NCI-H1105 (cell line): Measurements from ENCODE around the gene ZBTB8B.
A peak's percentile ranks its signal among the peaks of the same experiment; 100 is the strongest.
"Not testable (repeated sequence)": the region's sequence is repeated elsewhere in the genome, so short reads cannot be mapped to it uniquely, and the experiment has no call there.

Experiments
- DNase-seq: peaks from one replicate; lab custom pipeline; 2025; lab: John Stamatoyannopoulos, UW

ZBTB8B gene

GRCh38 chr1:32470431-32470830 is 5.6 kb downstream of the ZBTB8B start:
- DNase-seq: no peak

GRCh38 chr1:32470991-32471694 is 6.3 kb downstream of the ZBTB8B start:
- DNase-seq: no peak

- no peak for DNase-seq
Observed at GRCh38 chr1:32471695-32472362, 7.0 kb downstream of the ZBTB8B start.

GRCh38 chr1:32472966-32473365 is 8.1 kb downstream of the ZBTB8B start:
- not testable (repeated sequence) for DNase-seq

- no peak for DNase-seq
Observed at GRCh38 chr1:32474954-32475353, 10.1 kb downstream of the ZBTB8B start.

GRCh38 chr1:32480003-32480402 is 15.1 kb downstream of the ZBTB8B start:
- no peak for DNase-seq

- no peak for DNase-seq
Observed at GRCh38 chr1:32480761-32481160, 15.9 kb downstream of the ZBTB8B start.

- DNase-seq: not testable (repeated sequence)
Observed at GRCh38 chr1:32481788-32482187, 16.9 kb downstream of the ZBTB8B start.

- DNase-seq: no peak
Observed at GRCh38 chr1:32485554-32486255, 20.8 kb downstream of the ZBTB8B start.

- no peak for DNase-seq
Observed at GRCh38 chr1:32486463-32487113, 21.7 kb downstream of the ZBTB8B start.

- DNase-seq: no peak
Observed at GRCh38 chr1:32487182-32487581, 22.3 kb downstream of the ZBTB8B start.

GRCh38 chr1:32489774-32490454 is 25.0 kb downstream of the ZBTB8B start:
- DNase-seq: no peak

GRCh38 chr1:32491386-32491785 is 26.5 kb downstream of the ZBTB8B start:
- no peak for DNase-seq

GRCh38 chr1:32494196-32494595 is 29.3 kb downstream of the ZBTB8B start:
- DNase-seq: no peak

- DNase-seq: no peak
Observed at GRCh38 chr1:32494711-32495337, 30.0 kb downstream of the ZBTB8B start.

- no peak for DNase-seq
Observed at GRCh38 chr1:32496127-32496526, 31.3 kb downstream of the ZBTB8B start.

- no peak for DNase-seq
Observed at GRCh38 chr1:32498751-32499150, 33.9 kb downstream of the ZBTB8B start.

GRCh38 chr1:32500387-32501209 is 35.7 kb downstream of the ZBTB8B start:
- peak; percentile 65 for DNase-seq

GRCh38 chr1:32501865-32502264 is 37.0 kb downstream of the ZBTB8B start:
- no peak for DNase-seq

- no peak for DNase-seq
Observed at GRCh38 chr1:32503153-32503552, 38.3 kb downstream of the ZBTB8B start.

- DNase-seq: no peak
Observed at GRCh38 chr1:32507021-32507420, 42.1 kb downstream of the ZBTB8B start.
